PC-9 (cell line): ENCODE results near the gene ARL5A. TPM values are rescaled to one million over a fixed set of nuclear protein-coding genes. Genes with fewer than 3 reads are reported as not detected.
A peak's percentile ranks its signal among the peaks of the same experiment; 100 is the strongest.
"Not testable (repeated sequence)": the region's sequence is repeated elsewhere in the genome, so short reads cannot be mapped to it uniquely, and the experiment has no call there.

Experiments
- Bru-seq: library from RNA; stranded (reverse); fragments of 400-500 nt; gene quantifications from one replicate; lab custom pipeline; 2021; lab: Mats Ljungman, UMichigan
- BruChase-seq, 2 experiments: library from RNA; stranded (reverse); fragments of 400-500 nt; gene quantifications; one replicate each; lab custom pipeline; 2021; lab: Mats Ljungman, UMichigan
- BruUV-seq: library from RNA; stranded (reverse); fragments of 400-500 nt; replicated peaks from 2 replicates; lab custom pipeline; 2021; lab: Mats Ljungman, UMichigan
- CTCF ChIA-PET: fragments of 300-600 bp; sonication (Branson Sonifier 250); formaldehyde crosslinking; loops from one replicate; lab custom pipeline; 2022; ENCODE audit warnings: antibody characterized with exemption; lab: Charles Lee
- POLR2A ChIA-PET: fragments of 300-600 bp; sonication (Branson Sonifier 250); formaldehyde crosslinking; loops from one replicate; lab custom pipeline; 2022; ENCODE audit warnings: antibody characterized with exemption; ENCODE audit not compliant: unreplicated experiment; lab: Charles Lee
- DNase-seq, 2 experiments: peaks; one replicate each; pipeline versions ENCODE4 v3.0.0 to v3.0.0-alpha.2; 2015 to 2022; ENCODE audit warnings: mixed read lengths in 1 of 2
- H2AFZ ChIP-seq: fragments of 200-600 bp; sonication (generic); 2 replicates; pipeline ENCODE4 v1.8.1; 2017; ENCODE audit warnings: antibody characterized with exemption
- H3F3A ChIP-seq: fragments of 200-600 bp; sonication (generic); 2 replicates; pipeline ENCODE4 v1.8.1; 2017; ENCODE audit warnings: antibody characterized with exemption, mild to moderate bottlenecking, low read depth; ENCODE audit not compliant: insufficient read depth
- H3K27ac ChIP-seq: fragments of 200-600 bp; sonication (generic); 2 replicates; pipeline ENCODE4 v1.6.1; 2016; ENCODE audit warnings: mixed run types
- H3K27me3 ChIP-seq: fragments of 200-600 bp; sonication (generic); 2 replicates; pipeline ENCODE4 v1.6.1; 2016; ENCODE audit warnings: low read depth, mixed run types; ENCODE audit not compliant: insufficient read depth
- H3K36me3 ChIP-seq: fragments of 200-600 bp; sonication (generic); 2 replicates; pipeline ENCODE4 v1.6.1; 2016; ENCODE audit warnings: low read depth, mixed run types
- H3K4me1 ChIP-seq: fragments of 200-600 bp; sonication (generic); replicated peaks from 2 replicates; pipeline ENCODE4 v1.6.1; 2016; ENCODE audit warnings: mixed run types; ENCODE audit not compliant: insufficient read depth
- H3K4me2 ChIP-seq: fragments of 200-600 bp; sonication (generic); 2 replicates; pipeline ENCODE4 v1.6.1; 2017; ENCODE audit warnings: mixed run types
- H3K4me3 ChIP-seq: fragments of 200-600 bp; sonication (generic); 2 replicates; pipeline ENCODE4 v1.6.1; 2016; ENCODE audit warnings: mixed run types
- H3K79me2 ChIP-seq: fragments of 200-600 bp; sonication (generic); 2 replicates; pipeline ENCODE4 v1.6.1; 2017; ENCODE audit warnings: low read depth, mixed run types
- H3K9me2 ChIP-seq: fragments of 200-600 bp; sonication (generic); 2 replicates; pipeline ENCODE4 v1.8.1; 2017; ENCODE audit warnings: mild to moderate bottlenecking; ENCODE audit not compliant: insufficient read depth
- H3K9me3 ChIP-seq: fragments of 200-600 bp; sonication (generic); 2 replicates; pipeline ENCODE4 v1.8.1; 2016; ENCODE audit warnings: low read depth; ENCODE audit not compliant: insufficient read depth
- H4K20me1 ChIP-seq: fragments of 200-600 bp; sonication (generic); 2 replicates; pipeline ENCODE4 v1.8.1; 2017; ENCODE audit not compliant: insufficient read depth
- CTCF ChIP-seq: fragments of 200-600 bp; sonication (generic); conservative IDR thresholded peaks from 2 replicates; pipeline ENCODE4 v1.6.1; 2017; ENCODE audit warnings: mixed run types, antibody characterized with exemption, mild to moderate bottlenecking, moderate library complexity
- EZH2 ChIP-seq: fragments of 200-600 bp; sonication (generic); IDR thresholded peaks from 2 replicates; pipeline ENCODE4 v1.8.0; 2017; ENCODE audit warnings: antibody characterized with exemption, low read depth
- intact Hi-C: fragments of 100-400 bp; cut with micrococcal nuclease; formaldehyde crosslinking; loops from one replicate; pipeline ENCODE4 v1.10.0; 2022; ENCODE audit not compliant: unreplicated experiment
- long read RNA-seq: library from polyadenylated mRNA; stranded (forward); transcript quantifications from one replicate; pipeline ENCODE4 v2.0.0, GENCODE V29; 2022
- total RNA-seq: library from RNA; stranded (reverse); gene quantifications from 2 replicates; pipeline ENCODE4 v1.2.3, GENCODE V29; 2021

ARL5A gene
- total RNA-seq, result 36.1 and 47.5 TPM in 2 replicates
- Bru-seq, nascent RNA, result percentile 85 among the genes with signal in this experiment
- BruChase-seq, experiment 1, labeled RNA remaining after a 2-hour chase, result percentile 92 among the genes with signal in this experiment
- BruChase-seq, experiment 2, labeled RNA remaining after a 6-hour chase, result percentile 93 among the genes with signal in this experiment
- long read RNA-seq, full-length matches to known transcripts, result 55 of 58 reads
- long read RNA-seq, partial matches to known transcripts, result 0 of 58 reads
- long read RNA-seq, other reads (novel, unspliced or antisense), result 3 of 58 reads

GRCh38 chr2:151828143-151828889, at the start of gene ARL5A:
Gene ARL5A (minus strand): TSS chr2:151828421. CDS start chr2:151828176, 245 bp downstream.
- no TSS peak for BruUV-seq
- no peaks in the 10 kb centered on the region for H3K9me3 ChIP-seq
- 0 out of 2 replicates have a peak within 1 kb of the TSS, but pooled peaks have one; percentile 19 for H3K27ac ChIP-seq
- ChIA-PET CTCF (interaction anchor here (0.6 kb wide), 1 partner anchor 40 kb away, joined by 3 read pairs; no protein-coding TSS in a partner anchor), POLR2A (interaction anchor here (0.5 to 0.8 kb wide), 8 partner anchors 13 to 1228 kb away, joined by 3 to 9 read pairs (median 3); no protein-coding TSS in a partner anchor)
- H4K20me1 ChIP-seq, result no peaks in the 10 kb centered on the region
- peaks cover 14% of the 10 kb centered on the region for H3K4me1 ChIP-seq
- H3K4me2 ChIP-seq, result peak within 1 kb of the TSS; percentile 87
- intact Hi-C loops, result no loop called here
- H3K79me2 ChIP-seq, result peaks cover 46% of the 10 kb centered on the region
- H3F3A ChIP-seq, result no peaks in the 10 kb centered on the region
- H3K36me3 ChIP-seq, result no peaks in the 10 kb centered on the region
- peak within 1 kb of the TSS; percentile 81 for H2AFZ ChIP-seq
- no peaks in the 10 kb centered on the region for H3K9me2 ChIP-seq
- H3K27me3 ChIP-seq, result no peaks in the 10 kb centered on the region
- H3K4me3 ChIP-seq, result peak within 1 kb of the TSS; percentile 68
- no peak for TF ChIP-seq EZH2
- DNase-seq, result peak; percentile 72 to 93

GRCh38 chr2:151875631-151876030, 47.4 kb upstream of the ARL5A start:
- H3K79me2 ChIP-seq, H3F3A ChIP-seq, H3K9me3 ChIP-seq, H3K4me3 ChIP-seq, DNase-seq, intact Hi-C loops, H3K4me2 ChIP-seq, H3K27ac ChIP-seq, H3K27me3 ChIP-seq, POLR2A ChIA-PET, H3K36me3 ChIP-seq, H3K4me1 ChIP-seq, H3K9me2 ChIP-seq, BruUV-seq, H2AFZ ChIP-seq, H4K20me1 ChIP-seq: not testable (repeated sequence)
- CTCF ChIA-PET, result interaction anchor here (0.6 kb wide), 1 partner anchor 1412 kb away, joined by 3 read pairs; no protein-coding TSS in a partner anchor

GRCh38 chr2:151872463-151872862, 44.2 kb upstream of the ARL5A start:
- no peak overlapping the region for H3K27ac ChIP-seq
- H4K20me1 ChIP-seq, result no peaks in the 10 kb centered on the region
- H3K27me3 ChIP-seq, result no peaks in the 10 kb centered on the region
- no TSS peak for BruUV-seq
- intact Hi-C loops, result no loop called here
- no peak overlapping the region for H3K4me3 ChIP-seq
- H3K4me1 ChIP-seq, result no peaks in the 10 kb centered on the region
- no peak overlapping the region for H2AFZ ChIP-seq
- ChIA-PET CTCF (no interaction called here), POLR2A (no interaction called here)
- TF ChIP-seq EZH2 (no peak), CTCF (no peak)
- H3K4me2 ChIP-seq, result no peak overlapping the region
- no peaks in the 10 kb centered on the region for H3K9me3 ChIP-seq
- H3K79me2 ChIP-seq, result no peaks in the 10 kb centered on the region
- DNase-seq, result no peak
- H3K9me2 ChIP-seq, result no peaks in the 10 kb centered on the region
- no peaks in the 10 kb centered on the region for H3F3A ChIP-seq
- no peaks in the 10 kb centered on the region for H3K36me3 ChIP-seq

- no peaks in the 10 kb centered on the region for H3F3A ChIP-seq
- no peak overlapping the region for H3K4me2 ChIP-seq
- ChIA-PET CTCF (no interaction called here), POLR2A (no interaction called here)
- no TSS peak for BruUV-seq
- intact Hi-C loops, result no loop called here
- no peak overlapping the region for H3K4me3 ChIP-seq
- H3K9me3 ChIP-seq, result no peaks in the 10 kb centered on the region
- no peaks in the 10 kb centered on the region for H3K27me3 ChIP-seq
- H4K20me1 ChIP-seq, result no peaks in the 10 kb centered on the region
- no peak for TF ChIP-seq EZH2
- no peak for TF ChIP-seq CTCF
- H3K79me2 ChIP-seq, result no peaks in the 10 kb centered on the region
- no peak for DNase-seq
- no peaks in the 10 kb centered on the region for H3K4me1 ChIP-seq
- no peaks in the 10 kb centered on the region for H3K36me3 ChIP-seq
- no peaks in the 10 kb centered on the region for H3K9me2 ChIP-seq
- H3K27ac ChIP-seq, result no peak overlapping the region
- H2AFZ ChIP-seq, result no peak overlapping the region
These were observed 41.1 kb upstream of the ARL5A start for GRCh38 chr2:151869291-151869690.
